ENCODE measurements around the gene SECISBP2.
"Not testable (repeated sequence)": the region's sequence is repeated elsewhere in the genome, so short reads cannot be mapped to it uniquely, and the experiment has no call there.

Gene SECISBP2

DNA sequence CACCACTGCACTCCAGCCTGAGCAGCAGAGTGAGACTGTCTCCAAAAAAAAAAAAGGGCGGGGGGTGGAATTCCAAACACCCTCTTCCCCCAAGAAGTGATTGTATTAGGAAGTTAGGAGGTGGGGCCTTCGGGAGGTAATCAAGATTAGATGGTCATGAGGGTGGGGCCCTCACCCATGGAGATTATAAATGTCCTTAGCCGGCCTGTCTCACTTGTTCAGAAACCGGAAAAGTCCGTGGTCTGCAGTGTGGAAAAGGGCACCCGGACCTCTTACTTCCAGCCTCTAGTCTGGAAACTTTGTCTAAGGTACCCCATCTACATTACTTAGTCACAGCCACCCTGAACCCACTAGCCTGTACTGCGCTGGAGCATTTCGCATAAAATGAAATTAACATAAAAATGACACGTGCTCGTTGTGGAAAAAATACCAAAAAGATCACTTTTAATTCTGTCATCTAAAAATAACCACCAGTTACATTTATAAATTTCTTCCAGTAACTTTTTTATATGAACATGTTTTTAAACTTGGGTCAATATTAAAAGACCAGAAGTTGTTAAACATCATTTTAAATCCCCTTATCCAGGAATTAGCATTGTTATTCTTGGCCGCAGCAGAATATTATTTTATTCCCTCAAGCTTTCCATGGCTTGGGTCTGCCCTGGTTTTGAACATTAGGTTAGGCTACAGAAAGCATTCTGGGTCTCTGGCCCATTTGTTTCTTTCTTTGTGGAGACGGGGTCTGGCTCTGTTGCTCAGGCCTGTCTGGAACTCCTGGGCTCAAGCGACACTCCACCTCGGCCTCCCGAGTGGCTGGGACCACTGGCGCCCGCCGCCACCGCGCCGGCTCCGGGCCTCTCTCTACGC lies 8.5 kb upstream of the SECISBP2 start:
- no peak for DNase-seq (ENCODE audit: low spot score)

DNA sequence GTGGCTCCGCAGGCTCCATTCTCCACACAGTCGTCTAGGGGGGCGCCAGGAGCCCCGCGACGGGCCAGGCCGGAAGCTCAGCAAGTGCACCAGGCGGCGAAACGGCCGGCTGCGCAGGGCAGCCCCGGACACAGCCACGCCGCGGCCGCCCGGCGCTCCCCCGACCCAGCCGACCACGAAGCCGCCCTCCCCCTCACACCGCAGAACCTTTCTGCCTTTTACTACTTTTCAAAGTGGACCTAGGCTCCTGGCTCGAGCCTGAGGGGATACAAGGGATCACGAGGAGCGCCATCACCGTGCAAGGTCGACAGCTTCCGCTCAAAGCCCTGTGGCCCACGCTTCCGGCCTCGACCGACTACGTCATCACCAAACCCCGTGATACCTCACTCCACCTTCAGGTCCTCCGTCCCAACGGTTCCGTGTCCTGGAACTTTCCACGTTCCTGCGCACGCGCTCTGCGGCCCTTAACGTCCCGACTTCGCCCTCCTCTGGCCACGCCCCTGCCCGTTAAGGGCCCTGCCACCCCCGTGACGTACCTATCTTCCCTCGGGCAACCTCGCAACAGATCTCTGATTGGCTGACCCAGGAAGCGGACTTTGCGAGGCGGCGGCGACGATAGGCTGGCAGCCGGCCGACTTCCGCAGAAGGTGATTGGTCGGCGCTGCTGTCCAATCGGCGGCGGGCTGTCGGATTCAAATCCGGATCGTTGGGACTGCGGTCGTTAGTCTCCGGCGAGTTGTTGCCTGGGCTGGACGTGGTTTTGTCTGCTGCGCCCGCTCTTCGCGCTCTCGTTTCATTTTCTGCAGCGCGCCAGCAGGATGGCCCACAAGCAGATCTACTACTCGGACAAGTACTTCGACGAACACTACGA lies 7.6 kb upstream of the SECISBP2 start, which contains the start of gene CKS2:
CKS2 (plus strand) TSS at position 721 of the 871 bp plus-strand sequence; CDS start at position 819, 98 bp downstream.
- peak; percentile 100 for DNase-seq (ENCODE audit: low spot score)

DNA sequence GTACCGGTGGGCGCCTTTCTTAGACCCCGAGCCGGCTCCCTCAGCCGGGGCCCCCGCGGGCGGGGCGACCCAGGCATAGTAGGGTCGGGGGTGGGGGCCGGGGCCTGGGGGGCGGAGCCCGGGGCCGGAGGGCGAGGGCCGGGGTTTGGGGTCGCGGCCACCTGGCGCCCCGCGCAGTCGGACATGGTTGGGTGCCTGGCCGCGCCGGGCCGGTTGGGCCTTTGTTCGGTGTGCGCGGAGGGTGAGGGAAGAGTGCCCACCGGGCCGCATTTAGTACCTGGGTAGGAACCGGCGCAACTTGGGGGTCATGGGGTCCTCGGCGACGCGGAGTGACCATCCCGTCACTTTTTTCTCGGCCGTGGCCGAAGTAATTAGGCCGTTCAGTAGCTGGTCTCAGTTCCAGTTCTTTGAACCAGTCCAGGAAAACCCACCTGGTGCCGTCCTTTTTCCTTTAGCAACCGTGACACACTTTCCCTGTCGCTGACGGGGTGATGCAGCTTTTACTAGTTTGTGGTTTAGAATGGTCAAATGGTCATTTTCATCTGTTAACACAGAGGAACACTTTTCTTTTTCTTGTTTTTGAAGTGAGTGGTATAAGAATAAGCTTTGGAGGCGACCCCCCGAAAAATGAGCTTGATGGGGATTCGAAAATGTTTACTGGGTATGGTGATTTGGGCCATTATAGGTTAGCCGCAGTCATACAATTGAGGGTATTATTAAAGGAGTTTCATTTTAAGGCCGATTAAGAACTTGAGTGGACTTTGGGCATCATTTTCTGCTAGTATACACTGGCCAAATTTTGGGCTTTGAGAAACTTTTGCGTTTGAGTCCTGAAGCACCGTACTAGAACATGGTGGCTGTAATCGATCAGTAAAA lies 6.7 kb upstream of the SECISBP2 start:
- no peak for DNase-seq (ENCODE audit: low spot score)

DNA sequence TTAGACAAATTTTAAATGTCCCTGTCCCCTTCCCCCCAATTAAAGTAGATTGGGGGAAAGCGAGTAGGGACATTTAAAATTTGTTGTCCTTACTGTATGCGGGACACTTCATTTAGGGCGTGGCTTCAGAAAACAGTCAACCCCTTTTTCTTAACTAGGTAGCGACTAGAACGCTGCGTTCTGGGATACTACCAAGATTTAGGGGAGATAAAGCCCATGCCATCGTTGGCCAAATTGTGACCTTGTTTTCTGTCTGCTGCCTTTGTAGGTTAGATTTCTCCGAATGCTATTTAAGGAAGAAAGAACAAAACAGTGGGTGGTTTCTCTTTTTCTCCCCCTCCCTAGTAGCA lies 6.1 kb upstream of the SECISBP2 start:
- DNase-seq (ENCODE audit: low spot score) = no peak

DNA sequence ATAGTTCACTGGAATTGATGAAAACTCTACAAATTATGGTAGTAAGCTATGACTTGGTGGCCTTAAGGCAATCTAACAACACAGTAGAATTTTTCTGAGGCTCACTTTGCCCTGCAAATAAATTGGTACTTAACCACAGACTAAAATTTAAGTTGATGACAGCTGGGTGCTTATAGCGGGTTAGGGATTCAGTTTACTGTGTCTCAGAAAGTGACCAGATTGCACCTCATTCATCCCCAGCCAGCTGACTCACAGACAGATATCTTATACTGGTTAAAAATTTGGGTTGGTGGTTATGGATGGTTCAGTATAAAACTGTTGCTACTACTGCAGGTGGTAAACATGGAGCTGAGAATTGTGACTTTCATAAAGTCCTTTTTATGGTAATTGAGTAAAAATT lies 4.5 kb upstream of the SECISBP2 start:
- DNase-seq (ENCODE audit: low spot score) = no peak

DNA sequence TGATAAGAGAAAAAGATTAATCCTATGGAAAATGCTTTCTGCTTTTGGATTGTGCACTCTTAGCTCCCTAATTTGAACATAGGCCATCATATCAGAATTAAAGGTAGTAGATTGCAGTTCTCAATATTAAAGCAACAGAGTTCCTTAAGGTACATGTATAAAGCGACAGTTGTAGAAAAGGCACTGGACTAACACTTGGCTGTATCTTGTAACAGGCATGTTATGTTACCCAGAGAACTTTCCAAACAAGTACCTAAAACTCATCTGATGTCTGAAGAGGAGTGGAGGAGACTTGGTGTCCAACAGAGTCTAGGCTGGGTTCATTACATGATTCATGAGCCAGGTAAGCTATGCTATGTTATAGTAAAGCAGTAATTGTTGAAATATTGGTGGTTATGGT lies 3.3 kb upstream of the SECISBP2 start:
- DNase-seq (ENCODE audit: low spot score) = no peak

DNA sequence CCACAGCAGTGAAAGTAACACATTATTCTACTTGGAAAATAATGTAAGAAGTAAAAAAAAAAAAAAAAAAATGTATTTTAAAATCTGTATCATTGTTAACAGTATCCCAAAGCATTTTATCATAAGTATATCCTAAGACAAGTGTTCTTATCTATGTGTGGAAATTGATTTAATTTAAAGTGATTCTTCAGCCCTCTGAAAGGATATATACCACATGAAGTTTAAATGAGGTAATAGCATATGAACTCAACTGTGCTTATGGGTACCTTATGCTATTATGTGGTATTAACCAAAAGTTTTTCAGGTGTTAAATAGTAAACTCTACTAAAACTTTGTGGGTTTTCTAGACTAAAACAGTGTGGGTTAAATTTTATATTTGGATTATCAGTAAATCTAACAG lies 2.8 kb upstream of the SECISBP2 start:
- no peak for DNase-seq (ENCODE audit: low spot score)

DNA sequence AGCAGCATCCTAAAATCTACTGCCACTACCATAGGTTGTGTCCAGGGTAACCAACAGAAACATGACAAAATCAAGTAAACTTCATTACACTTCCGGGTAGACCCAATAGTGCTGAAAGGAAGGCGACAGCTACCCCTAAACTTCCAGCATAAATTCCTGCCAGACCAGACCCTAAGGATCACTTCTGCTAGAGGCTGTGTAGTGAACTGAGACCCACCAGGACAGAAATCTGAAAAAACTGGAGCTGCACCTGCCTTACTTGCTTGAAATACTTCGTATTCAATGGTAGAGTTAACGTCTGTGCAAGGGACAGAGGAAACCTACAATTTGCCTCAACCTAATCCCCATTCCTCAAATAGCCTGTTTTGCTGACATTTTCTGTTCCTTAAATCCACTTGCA lies 1.0 kb upstream of the SECISBP2 start:
- DNase-seq (ENCODE audit: low spot score) = no peak

DNA sequence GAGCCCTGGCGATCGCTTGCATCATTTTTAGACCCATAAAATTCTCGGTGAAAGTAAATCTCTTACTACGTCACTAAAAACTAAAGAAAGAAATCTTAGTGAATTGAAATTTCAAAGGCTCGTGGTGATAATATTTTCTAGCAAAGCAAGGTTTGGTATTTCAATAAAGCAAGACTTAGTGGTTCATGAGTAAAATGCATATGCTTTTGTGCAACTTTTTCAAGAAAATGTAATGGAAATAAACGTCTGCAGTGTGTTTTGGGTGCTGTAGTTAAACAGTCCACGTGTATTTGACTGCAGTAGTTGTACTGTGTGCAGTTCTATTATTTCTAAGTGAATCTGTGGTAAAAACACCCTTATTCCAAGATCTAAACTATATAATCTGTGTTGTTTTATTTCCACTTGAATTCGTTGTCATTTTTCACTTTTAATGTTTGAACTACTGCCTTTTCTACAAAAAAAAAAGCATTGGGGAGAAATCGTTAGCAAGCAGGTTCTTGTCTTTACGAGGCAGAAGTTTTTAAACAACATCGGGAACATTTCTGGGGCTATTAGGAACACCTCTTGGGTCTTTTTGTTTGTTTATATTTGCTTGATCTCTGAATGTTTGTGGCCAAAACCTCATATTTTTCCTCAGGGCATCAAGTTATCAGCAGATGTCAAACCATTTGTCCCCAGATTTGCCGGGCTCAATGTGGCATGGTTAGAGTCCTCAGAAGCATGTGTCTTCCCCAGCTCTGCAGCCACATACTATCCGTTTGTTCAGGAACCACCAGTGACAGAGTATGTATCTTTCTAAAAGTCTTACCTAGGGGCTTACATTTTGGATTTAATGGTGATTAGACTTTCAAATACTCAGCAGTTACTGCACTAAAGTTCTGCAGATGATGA lies 960 bp downstream of the SECISBP2 start:
- no peak for DNase-seq (ENCODE audit: low spot score)

DNA sequence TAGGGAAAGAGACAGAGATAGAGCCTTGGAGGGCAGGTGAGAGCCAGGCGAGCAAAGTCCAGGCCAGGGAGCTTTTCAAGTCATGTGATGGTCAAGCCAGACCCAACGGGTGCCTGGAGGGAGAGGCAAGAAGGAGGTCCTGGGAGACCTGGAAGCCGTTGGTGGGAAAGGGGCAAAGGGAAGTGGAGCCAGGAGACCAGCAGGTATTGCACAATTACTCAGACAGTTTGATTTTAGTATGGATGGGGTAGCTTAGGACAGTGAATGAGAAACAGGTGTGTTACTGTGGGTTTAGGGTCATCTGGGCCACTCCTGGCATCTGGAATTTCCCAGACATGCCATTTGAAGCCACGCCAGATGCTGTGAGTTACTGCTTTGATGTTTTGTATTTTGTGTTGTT lies 5.1 kb downstream of the SECISBP2 start:
- DNase-seq (ENCODE audit: low spot score) = no peak

DNA sequence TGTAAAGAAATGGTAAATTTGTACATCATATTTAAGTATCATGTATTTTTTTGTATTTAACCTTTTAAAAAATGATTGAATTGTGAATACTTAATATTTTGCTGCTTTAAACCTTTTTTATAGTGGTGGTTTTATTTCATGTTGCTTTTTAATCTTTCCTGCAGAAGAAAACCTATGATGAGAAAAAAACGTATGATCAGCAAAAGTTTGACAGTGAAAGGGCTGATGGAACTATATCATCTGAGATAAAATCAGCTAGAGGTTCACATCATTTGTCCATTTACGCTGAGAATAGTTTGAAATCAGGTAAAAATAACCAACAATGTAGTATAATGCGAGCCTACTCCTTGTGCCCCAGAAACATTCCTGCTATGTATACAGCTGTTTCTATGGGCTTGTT lies 7.4 kb downstream of the SECISBP2 start:
- DNase-seq (ENCODE audit: low spot score) = no peak

DNA sequence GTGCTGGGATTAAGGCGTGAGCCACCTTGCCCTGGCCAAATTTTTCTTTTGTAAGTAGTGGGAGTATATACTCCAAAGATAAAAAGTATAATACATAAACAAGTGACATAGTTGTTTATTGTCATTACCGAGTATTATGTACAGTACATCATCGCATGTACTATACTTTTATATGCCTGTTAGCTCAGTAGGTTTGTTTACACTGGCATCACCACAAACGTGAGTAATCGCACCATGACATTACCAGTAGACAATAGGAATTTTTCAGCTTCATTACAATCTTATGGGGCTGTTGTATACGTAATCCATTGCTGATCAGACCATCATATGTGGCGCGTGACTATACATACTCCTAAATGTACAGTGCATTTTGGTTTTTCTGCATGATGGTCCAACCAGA lies 9.8 kb downstream of the SECISBP2 start:
- no peak for DNase-seq (ENCODE audit: low spot score)

DNA sequence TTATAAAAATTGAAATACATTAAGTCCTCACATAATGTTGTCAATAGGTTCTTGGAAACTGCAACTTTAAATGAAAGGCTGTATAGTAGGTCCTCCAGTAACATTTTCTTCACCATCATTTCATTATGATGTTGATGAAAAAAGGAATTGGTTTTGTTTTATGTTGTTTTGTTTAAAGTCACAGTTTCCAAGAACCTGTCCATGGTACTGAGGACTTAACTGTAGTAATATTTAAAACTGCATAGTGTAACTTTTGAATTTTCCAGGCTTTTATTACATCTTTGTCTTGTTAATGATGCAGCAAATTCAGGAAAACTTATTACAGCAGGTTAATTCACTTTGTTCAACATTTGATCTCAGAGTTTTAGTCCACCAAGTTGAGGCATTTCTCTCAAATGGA lies 11.6 kb downstream of the SECISBP2 start:
- no peak for DNase-seq (ENCODE audit: low spot score)

DNA sequence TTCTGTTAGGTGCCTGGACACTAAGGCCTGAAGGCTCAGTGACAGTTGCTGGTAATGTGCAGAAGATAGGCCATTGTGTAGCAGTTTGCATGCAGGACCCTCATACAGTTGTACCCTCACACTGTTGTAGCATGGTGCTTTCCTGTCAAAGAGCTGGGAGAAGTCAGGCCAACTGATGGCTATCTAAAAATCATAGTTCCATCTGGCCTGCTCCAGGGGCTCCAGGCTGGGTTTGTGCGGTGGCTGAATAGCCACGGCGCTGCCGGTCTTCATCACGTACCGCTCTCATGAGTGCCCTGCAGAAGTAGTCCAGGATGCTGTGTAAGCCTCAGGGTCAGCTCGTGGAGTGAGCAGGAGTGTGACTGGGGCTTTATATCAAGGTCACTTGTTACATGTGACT lies 12.2 kb downstream of the SECISBP2 start:
- no peak for DNase-seq (ENCODE audit: low spot score)

DNA sequence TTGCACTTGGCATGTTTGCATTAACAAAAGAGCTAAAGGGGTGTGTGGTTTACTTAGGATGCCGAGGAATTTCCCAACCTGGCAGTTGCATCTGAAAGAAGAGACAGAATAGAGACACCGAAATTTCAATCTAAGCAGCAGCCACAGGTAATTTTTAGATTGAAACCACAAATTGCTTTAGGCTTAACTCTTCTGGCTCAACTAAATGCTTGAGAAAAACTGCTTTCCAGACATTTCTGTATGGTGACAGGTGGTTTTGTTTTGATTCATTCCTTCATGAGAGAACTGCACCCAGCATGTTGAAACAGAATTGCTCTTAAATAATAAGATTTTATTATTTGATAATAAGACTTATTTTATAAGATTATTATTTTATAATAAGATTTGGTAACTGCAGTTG lies 21.5 kb downstream of the SECISBP2 start:
- DNase-seq (ENCODE audit: low spot score) = no peak

DNA sequence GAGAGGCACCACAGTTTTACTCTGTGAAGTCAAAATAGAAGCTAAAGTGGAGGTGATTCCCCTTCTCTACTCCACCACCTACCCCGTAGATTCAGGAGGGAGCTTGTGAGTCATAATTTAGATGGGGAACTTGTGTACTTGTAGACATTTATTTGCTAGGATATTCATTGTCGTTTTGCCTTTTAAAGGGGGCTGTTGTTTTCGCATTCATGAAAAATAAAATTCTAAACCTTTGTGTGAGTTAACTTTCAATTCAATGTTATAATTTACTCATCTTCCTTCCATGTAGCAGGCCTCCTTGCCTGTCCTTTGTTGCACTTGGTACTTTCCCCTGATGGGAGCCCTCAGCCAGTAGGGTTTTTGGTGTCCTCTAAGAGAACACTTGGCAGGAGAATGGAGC lies 22.0 kb downstream of the SECISBP2 start:
- no peak for DNase-seq (ENCODE audit: low spot score)

DNA sequence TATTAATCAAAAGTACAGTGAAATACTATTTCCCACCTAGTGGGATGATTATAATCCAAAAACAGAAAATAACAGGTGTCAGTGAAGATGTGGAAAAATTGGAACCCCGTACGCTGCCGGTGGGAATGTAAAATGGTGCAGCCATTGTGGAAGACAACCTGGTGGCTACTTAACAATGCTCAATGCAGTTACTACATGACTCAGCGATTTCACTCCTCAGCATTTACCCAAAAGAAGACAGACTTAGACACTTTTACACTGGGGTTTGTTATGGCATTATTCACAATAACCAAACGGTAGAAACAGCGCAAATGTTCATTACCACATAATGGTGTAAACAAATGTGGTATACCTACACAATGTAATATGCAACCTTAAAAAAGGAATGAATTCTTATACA lies 23.9 kb downstream of the SECISBP2 start:
- DNase-seq (ENCODE audit: low spot score) = no peak

DNA sequence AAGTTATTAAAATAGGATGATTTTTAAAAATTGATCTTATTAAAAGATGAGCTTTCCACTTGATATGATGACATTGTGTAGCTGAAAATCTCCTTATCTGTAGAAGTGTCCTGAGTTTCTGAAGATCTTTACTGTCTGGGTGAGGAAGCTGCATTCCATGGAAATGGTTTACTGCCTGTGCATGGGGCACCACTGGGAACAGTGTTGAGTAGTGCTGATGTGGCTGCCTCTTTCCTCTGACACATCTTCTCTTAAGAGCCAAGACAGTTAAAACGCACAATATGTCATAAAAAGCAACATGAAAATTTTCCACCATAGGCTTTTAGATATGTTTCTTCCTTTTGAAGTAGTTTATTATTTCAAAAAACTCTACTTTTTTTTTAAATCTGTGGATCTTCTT lies 24.6 kb downstream of the SECISBP2 start:
- no peak for DNase-seq (ENCODE audit: low spot score)

DNA sequence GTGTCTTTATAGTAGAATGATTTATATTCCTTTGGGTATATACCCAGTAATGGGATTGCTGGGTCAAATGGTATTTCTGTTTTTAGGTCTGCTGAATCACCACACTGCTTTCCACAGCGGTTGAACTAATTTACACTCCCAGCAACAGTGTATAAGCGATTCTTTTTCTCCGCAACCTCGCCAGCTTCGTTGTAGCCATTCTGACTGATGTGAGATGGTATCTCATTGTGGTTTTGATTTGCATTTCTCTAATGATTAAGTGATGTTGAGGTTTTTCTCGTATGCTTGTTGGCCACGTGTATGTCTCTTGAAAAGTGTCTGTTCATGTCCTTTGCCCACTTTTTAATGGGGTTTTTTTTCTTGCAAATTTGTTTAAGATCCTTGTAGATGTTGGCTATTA lies 25.5 kb downstream of the SECISBP2 start:
- DNase-seq (ENCODE audit: low spot score) = not testable (repeated sequence)

DNA sequence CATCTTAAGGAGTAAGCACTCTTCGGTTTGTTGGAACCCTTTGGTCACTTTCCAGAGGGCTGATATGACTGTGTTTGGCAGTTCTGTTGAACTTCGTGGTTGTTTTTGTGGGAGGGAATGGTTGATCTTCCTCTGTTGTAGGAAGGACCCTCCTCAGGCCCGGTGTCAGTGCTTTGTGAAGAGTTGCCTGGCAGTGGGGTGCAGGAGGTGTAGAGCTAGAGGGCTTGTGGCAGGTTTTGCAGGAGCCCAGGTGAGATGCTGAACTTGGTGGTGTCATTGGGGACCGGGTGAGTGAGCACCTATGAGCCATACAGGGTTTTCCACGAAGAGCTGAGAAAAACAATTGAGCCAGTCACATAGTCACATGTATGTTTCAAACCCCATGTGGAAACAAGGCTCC lies 27.2 kb downstream of the SECISBP2 start:
- DNase-seq (ENCODE audit: low spot score) = no peak

DNA sequence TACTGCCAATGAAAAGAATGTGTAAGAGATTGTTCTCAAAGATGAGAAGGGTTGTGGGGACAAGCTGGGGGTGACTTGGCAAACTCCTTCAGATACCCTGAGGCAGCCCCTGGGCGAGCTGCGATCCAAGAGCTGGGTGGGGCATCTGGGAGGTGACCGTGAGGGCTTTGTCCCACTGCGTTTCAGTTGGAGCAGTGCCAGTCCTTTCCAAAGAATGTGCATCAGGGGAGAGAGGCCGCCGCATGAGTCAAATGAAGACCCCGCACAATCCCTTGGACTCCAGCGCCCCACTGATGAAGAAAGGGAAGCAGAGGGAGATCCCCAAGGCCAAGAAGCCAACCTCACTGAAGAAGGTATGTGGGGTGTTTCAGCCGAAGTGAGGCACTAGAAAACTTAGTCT lies 28.4 kb downstream of the SECISBP2 start:
- DNase-seq (ENCODE audit: low spot score) = no peak
